ENCODE measurements around the gene PROZ. TPM values are rescaled to one million over a fixed set of nuclear protein-coding genes. Genes with fewer than 3 reads are reported as not detected.

The PROZ gene
- total RNA-seq, 1 donor, result not detected

DNA sequence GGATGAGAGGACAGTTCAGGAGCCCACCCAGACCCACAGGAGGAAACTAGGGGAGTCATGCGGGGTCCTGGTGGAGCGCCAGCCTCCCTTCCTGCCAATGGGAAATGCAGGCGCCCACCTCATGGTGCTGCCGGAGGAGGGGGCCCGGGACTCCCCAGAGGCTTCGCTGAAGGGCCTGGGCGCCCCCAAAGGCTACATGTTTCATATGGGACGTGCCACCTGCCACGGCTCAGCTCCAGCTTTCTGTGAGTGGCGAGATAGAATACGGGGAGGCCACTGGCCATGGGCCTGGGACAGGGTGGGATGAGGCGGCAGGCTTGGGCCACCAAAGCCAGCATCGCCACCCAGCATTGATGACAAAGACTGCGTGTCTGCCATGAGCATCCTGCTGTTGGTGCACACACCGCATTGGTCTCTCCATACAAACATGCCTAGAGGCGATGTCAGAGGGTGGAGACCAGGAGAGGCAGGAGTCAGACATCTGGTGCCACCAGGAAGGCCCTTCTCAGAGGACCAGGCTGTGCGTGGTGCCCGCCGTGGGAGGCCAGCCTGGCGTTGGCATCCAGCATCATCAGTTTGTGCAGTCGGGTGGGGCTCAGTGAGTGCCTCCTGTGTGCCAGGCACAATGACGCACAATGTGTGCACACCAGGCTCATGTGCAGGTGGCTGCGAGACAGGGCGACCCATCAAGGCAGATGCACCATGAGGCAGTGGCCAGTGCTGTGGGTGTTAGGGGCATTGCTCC, 37.1 kb upstream of the PROZ start:
- H3K4me3 ChIP-seq (ENCODE audit: low read depth, low read length), result no peak overlapping the region
- DNase-seq (ENCODE audit: low read depth), result no peak
- TF ChIP-seq, protein P1, sequence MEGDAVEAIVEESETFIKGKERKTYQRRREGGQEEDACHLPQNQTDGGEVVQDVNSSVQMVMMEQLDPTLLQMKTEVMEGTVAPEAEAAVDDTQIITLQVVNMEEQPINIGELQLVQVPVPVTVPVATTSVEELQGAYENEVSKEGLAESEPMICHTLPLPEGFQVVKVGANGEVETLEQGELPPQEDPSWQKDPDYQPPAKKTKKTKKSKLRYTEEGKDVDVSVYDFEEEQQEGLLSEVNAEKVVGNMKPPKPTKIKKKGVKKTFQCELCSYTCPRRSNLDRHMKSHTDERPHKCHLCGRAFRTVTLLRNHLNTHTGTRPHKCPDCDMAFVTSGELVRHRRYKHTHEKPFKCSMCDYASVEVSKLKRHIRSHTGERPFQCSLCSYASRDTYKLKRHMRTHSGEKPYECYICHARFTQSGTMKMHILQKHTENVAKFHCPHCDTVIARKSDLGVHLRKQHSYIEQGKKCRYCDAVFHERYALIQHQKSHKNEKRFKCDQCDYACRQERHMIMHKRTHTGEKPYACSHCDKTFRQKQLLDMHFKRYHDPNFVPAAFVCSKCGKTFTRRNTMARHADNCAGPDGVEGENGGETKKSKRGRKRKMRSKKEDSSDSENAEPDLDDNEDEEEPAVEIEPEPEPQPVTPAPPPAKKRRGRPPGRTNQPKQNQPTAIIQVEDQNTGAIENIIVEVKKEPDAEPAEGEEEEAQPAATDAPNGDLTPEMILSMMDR (IDR thresholded peaks at IDR 0.05; ENCODE audit: insufficient read depth, low read length), result no peak

DNA sequence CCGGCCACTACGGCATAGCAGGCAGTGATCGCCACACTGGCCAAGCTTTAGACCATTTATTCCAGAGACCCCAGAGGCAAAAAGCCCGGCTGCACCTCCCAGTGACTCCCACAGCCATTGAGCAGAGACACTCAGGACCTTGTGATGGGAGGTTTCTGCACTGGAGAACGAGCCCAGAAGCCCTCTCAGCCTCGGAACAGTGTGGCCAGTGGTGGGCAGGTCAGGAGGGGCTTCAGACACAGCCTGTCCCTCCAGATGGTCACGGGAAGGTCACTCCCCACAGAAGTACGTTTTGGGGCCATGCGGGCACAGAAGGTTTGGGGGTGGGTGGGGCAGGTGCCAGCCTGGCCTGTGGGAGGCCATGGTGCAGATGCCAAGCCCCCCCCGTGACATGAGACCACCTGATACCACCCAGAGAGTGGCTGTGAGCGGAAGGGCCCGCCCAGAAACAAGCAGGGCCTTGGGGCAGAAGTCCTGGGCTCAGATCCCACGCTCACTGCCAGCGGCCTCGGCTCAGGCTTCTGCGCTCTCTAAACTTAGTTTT, 36.4 kb upstream of the PROZ start:
- TF ChIP-seq, protein P1 (IDR thresholded peaks at IDR 0.05; ENCODE audit: insufficient read depth, low read length), result no peak
- no peak for DNase-seq (ENCODE audit: low read depth)
- no peak overlapping the region for H3K4me3 ChIP-seq (ENCODE audit: low read depth, low read length)

- H3K4me3 ChIP-seq (ENCODE audit: low read depth, low read length), result peak within 1 kb of the TSS; percentile 62
- TF ChIP-seq, protein P1 (IDR thresholded peaks at IDR 0.05; ENCODE audit: insufficient read depth, low read length), result peak; percentile 28
- peak; percentile 74 for DNase-seq (ENCODE audit: low read depth)
These were observed 35.8 kb upstream of the PROZ start, which contains the start of gene F10 for GRCh38 chr13:113122550-113123225. F10 (plus strand) TSS chr13:113122799; CDS start chr13:113122856, 57 bp downstream.

DNA sequence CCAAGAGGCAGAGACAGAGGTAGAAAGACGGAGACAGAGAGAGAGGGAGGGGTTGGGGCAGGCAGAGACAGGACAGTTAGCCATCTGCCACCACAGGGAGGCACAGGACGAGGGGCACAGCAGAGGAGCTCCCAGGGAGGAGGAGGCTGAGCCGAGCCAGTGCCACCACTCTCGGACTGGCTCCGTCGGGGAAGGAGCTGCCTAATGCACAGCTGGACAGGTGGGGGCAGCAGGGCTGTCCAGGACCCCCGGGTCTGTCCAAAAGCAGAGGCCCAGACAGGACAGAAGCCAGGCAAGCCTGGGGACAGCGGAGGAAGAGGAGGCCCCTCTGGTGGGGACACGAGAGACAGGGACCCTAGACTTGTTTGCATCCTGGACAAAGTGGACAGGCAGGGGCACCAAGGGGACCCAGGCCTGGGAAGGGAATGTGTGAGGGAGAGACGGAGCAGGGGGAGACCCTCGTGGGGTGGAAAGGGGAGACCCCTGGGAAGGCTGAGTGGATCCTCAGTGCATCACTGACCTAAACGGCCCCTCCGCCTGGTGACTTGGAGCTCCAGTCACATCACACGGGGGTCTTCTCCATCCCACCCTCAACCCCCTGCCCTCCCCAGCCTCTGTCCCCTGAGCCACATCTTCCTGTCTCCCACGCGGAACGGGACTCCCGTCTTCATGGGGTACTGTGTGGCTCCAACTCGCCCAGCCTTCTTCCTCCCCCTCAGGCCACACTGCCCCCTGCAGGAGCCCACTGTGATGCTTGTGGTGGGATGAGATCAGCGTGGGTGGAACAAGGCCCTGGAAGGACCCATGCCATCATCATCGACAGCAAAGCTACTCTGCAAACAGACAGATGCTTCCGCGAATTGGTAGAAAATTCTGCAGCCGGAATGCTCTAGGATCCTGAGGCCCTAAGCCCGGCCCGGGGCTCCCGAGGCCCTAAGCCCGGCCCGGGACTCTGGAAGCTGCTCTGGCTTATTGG, 34.9 kb upstream of the PROZ start:
- peak overlapping the region; percentile 62 for H3K4me3 ChIP-seq (ENCODE audit: low read depth, low read length)
- DNase-seq (ENCODE audit: low read depth), result peak; percentile 15
- TF ChIP-seq, protein P1 (IDR thresholded peaks at IDR 0.05; ENCODE audit: insufficient read depth, low read length), result peak; percentile 44

DNA sequence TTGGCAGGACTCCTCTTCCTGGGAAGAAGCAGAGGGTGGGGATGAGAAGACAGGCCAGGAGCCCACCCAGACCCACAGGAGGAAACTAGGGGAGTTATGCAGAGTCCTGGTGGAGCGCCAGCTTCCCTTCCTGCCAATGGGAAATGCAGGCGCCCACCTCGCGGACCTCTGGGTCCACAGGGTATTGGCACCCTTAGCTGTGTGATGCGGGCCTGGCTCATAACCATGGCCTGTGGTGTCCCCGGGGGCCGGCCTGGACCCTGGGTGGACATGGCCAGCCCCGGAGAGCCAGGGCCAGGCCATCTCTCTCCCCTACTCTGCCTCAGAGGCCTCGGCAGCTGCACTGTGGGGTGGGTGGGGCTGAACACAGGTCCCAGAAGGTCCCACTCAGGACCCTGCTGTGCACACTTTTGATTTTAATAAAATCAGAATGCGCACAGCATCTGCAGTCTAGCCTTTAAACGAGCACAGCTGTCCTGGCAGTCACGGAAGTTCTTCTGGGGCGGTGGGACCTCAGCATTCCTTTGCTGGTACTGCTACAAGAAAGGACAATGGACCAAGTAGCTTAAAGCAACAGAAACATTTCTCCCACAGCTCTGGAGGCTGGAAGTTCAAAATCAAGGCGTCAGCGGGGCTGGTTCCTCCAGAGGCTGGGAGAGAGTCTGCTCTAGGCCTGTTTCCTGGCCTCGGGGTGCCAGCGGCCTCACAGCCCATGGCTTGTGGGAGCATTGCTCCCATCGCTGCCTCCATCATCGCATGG, 34.1 kb upstream of the PROZ start:
- no peak overlapping the region for H3K4me3 ChIP-seq (ENCODE audit: low read depth, low read length)
- TF ChIP-seq, protein P1 (IDR thresholded peaks at IDR 0.05; ENCODE audit: insufficient read depth, low read length), result no peak
- no peak for DNase-seq (ENCODE audit: low read depth)

Data from fibroblast of the aortic adventitia (primary cell).